AML-193 (cell line): ENCODE data around the gene RCCD1.
A peak's percentile ranks its signal among the peaks of the same experiment; 100 is the strongest.

Experiments used
- DNase-seq, 2 experiments: peaks; one replicate each; lab custom pipeline; 2025; lab: John Stamatoyannopoulos, UW

RCCD1 gene

DNA sequence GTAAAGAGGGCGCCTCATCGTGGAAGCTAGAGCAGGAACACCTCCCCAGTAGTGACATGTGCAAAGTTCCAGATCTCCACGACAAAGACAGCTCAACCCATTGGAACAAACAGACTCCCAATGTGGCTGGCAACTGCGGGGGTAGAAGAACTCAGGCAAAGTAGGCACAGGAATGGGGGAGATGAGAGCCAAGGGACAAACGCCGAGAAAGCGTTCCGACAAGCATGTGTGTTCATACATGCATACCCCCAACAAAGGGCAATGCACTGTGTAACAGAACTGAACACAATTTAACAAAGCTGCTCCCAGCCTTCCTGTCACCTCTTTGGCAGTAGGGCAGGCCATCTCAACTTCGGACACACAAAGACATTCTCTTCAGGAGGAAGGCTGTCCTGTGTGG, 11.6 kb downstream of the RCCD1 start:
- no peak for DNase-seq

- no peak for DNase-seq
Measured at GRCh38 chr15:90967206-90967605, 12.5 kb downstream of the RCCD1 start.

GRCh38 chr15:90968434-90968833, 13.8 kb downstream of the RCCD1 start:
- DNase-seq: no peak

- DNase-seq: no peak
Measured at GRCh38 chr15:90970274-90970673, 15.6 kb downstream of the RCCD1 start.

- DNase-seq: no peak
Measured at GRCh38 chr15:90972133-90972532, 17.4 kb downstream of the RCCD1 start.

DNA sequence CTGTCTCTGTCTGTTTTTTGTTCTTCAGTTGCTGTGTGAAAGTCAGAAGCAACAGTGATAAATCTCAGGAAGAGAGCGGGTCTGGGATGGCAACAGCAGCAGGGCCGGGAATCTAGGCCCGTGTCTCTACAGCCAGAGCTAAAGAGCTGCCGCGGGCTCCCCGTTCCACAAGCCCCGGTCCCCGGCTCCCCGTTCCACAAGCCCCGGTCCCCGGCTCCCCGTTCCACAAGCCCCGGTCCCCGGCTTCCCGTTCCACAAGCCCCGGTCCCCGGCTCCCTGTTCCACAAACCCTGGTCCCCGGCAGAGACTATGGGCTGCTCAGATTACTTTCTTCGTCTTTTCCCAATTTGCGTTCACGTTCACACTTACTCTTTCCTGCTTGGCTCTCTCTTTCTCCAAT, 19.5 kb downstream of the RCCD1 start:
- no peak for DNase-seq

- DNase-seq: no peak
Measured at GRCh38 chr15:90979582-90979981, 24.9 kb downstream of the RCCD1 start.

DNA sequence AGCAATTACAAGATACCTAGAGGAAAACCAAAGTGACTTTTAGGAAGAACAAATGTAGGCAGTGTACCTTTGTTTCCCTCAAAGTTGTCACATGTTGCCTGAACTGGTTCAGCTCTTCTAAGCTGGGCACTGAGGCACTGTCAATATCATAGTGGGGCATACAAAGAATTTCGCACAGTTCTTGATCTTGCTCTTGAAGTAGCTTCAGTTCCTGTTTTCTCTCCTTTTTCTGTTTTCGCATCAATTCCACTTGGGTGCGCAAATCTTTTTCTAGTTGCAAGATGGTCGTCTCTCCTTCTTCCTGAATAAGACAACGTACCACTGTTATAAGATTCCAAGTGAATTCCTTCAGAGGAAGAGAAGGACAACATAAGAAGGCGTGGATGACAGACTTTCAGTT, 27.0 kb downstream of the RCCD1 start:
- no peak for DNase-seq

DNA sequence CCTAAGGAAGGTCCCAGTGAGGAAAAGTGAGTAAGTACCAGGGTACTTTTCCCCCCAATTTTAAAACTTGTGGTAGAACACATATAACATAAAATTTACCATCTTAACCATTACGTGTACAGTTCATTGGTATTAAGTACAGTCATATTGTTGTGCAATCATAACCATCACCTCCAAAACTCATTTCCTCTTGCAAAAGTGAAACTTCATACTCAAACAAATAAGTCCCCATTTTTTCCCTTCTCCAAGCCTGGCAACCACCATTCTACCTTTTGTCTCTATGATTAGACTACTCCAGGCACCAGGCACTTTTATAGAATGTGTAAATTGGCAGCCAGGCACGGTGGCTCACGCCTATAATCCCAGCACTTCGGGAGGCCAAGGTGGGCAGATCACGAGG, 27.5 kb downstream of the RCCD1 start:
- DNase-seq: peak; percentile 16 to 25

DNA sequence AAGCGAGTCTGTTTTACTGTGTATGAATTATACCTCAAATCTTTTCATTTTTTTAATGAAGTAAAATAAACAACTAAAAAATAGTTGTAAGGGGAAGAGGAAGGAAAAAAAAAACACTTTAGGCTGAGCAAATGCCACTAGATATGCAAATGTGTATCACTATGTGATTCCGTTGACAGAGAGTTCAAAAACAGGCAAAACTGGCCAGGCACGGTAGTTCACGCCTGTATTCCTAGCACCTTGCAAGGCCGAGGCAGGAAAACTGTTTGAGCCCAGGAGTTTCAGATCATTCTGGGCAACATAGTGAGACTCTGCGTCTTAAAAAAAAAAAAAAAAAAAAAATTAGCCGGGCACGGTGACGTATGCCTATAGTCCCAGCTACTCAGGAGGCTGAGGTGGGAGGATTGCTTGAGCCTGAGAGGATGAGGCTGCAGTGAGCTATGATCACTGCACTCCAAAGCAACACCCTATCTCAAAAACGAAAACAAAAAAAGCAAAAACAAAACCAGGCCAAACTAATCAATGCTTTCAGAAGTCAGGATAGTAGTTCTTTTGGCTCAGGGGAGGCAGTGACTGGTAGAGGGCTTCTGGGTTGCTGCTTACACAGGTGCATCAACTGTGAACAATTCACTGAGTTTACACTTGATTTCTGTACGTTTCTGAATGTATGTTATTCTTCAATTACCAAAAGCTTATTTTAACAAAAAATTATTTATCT, 32.3 kb downstream of the RCCD1 start:
- no peak for DNase-seq

DNA sequence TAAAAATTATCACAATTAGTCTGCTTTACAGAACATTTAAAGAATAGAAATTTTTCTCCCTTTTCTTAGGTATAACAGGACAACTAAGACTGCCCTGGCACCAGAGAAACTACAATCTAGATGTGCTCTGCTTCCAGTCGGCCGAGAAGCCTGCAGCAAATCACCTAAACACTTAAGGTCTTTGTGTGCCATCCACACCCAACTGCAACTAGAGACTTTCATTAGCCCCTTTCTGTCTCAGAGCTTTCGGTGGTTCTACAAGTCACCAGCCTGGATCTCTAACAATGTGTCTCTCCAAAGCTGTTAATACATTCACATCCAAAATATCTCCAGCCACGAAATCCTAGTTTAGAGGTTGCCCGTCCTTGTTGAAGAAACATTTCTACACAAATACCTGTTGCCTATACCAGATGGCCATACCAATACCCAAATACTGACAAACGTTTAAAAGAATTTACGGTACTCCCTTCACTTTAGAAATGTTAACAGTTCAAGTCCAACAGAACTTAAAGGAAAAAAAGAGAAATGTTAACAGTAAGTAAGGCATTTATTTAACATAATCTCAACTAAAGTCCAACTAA, 33.0 kb downstream of the RCCD1 start:
- DNase-seq: no peak

DNA sequence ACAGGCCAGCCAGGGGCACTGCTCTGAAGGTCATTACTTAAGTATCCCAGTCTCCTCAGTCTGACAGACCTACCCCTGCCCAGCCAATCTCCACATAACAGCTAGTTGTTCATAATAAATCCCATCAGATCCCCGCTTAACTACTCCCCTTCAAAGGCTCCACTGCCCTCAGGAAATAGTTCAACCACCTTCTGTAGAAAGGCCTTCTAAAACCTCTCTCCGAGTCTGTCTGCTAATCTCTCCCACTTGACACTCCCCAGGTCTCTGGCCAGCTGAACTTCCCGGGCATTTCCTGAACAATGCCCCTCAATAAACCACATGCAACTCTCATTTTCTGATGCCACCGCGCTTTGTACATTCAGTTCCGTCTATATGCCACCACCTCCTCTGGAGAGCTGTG, 33.6 kb downstream of the RCCD1 start:
- DNase-seq: no peak

- DNase-seq: peak; percentile 21 to 57
Measured at GRCh38 chr15:90989040-90989768, 34.5 kb downstream of the RCCD1 start.

DNA sequence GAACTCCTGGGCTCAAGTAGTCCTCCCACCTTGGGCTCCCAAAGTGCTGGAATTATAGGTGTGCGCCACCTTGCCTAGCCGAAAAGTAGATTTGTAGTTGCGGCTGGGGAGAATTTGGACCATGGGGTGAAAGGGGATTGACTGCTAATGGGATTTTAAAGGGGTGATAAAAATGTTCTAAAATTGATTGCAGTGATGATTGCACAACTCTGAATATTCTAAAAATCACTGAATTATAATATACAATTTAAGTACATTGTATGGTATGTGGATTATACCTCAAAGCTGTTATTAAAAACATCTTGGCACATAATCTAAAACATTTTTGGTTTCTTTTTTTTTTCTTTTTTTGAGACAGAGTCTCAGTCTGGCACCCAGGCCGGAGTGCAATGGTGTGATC, 35.8 kb downstream of the RCCD1 start:
- DNase-seq: no peak

GRCh38 chr15:90991587-90992285, 37.1 kb downstream of the RCCD1 start:
- DNase-seq: no peak

- DNase-seq: no peak
Measured at GRCh38 chr15:90994059-90994416, 39.4 kb downstream of the RCCD1 start.

- DNase-seq: peak; percentile 96
Measured at GRCh38 chr15:90994417-90995311, 40.0 kb downstream of the RCCD1 start, which contains the start of gene PRC1. Gene PRC1 (minus strand): TSS chr15:90994535. CDS start chr15:90994417, 118 bp downstream.

GRCh38 chr15:90998737-90999136, 44.1 kb downstream of the RCCD1 start:
- no peak for DNase-seq

- DNase-seq: no peak
Measured at GRCh38 chr15:91001209-91001608, 46.5 kb downstream of the RCCD1 start.

DNA sequence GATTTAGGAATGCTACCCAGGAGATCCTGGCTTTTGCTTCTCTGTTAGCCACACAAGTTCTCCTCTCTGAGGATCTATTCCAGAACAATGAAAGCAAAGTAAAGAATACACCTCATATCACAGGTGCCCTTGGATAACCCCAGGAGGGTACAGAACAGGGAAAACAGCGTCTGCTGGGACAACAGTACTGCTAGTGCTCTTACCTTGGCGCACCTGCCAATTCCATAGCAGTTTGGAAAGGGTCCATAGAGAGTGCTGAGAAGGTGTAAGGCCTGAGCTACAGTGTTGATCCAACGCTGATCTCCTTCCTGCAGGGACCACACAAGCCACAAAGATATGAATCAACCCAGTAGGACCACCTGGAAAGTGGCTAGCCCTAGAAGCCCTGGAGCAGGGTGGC, 52.6 kb downstream of the RCCD1 start:
- no peak for DNase-seq
